Ovary (tissue), 9 donors: Measurements from ENCODE around the gene SPTSSB. TPM values are rescaled to one million over a fixed set of nuclear protein-coding genes. Genes with fewer than 3 reads are reported as not detected.

ENCODE experiments used
- DNase-seq, 5 donors: peaks; one replicate each; pipeline ENCODE4 v3.0.0-alpha.2; 2019 to 2020
- H3K27ac ChIP-seq, 2 donors: fragments of 200-600 bp; one replicate each; pipeline versions ENCODE4 v1.5.1 to v1.8.0; 2019 to 2022
- H3K27me3 ChIP-seq: fragments of 200-600 bp; one replicate; pipeline ENCODE4 v1.8.0; 2022
- H3K36me3 ChIP-seq: fragments of 200-600 bp; sonication (generic); one replicate; pipeline ENCODE4 v1.5.1; 2019
- H3K4me1 ChIP-seq: one replicate; pipeline ENCODE4 v1.8.1; 2013; ENCODE audit warnings: mild to moderate bottlenecking, moderate library complexity; ENCODE audit not compliant: insufficient read depth
- H3K4me3 ChIP-seq: fragments of 200-600 bp; sonication (generic); one replicate; pipeline ENCODE4 v1.5.1; 2017
- H3K9me3 ChIP-seq, 2 donors: fragments of 200-600 bp in 1 of 2; sonication (generic) in 1 of 2; one replicate each; pipeline versions ENCODE4 v1.5.1 to v1.8.1; 2013 to 2019; ENCODE audit warnings: mild to moderate bottlenecking in 1 of 2, moderate library complexity in 1 of 2
- CTCF ChIP-seq, 3 donors: fragments of 450-650 bp in 2 of 3; fragments of 200-600 bp in 1 of 3; IDR thresholded peaks; one replicate each; pipeline versions ENCODE4 v1.5.1 to v1.8.0; 2016 to 2022; ENCODE audit warnings: antibody characterized with exemption in 3 of 3, mild to moderate bottlenecking in 1 of 3
- EP300 ChIP-seq: sonication (generic); formaldehyde crosslinking; IDR thresholded peaks from one replicate; pipeline ENCODE4 v1.6.1; 2017; ENCODE audit warnings: antibody characterized with exemption
- POLR2A ChIP-seq: fragments of 450-650 bp; IDR thresholded peaks from one replicate; pipeline ENCODE4 v1.6.1; 2017; ENCODE audit warnings: antibody characterized with exemption, mild to moderate bottlenecking, moderate library complexity
- WGBS, 3 donors: extraction: QIAGEN DNeasy Blood & Tissue Kit in 1 of 3; methylation state at CpG; one replicate each; pipeline versions ENCODE4 v1.1.5 to v1.1.7; 2013 to 2017; 5-methylcytosine and 5-hydroxymethylcytosine counted together
- intact Hi-C, 4 donors: fragments of 100-400 bp; cut with DNase I; formaldehyde crosslinking; loops; one replicate each; pipeline versions ENCODE4 v1.11.0 to v1.15.1; 2022 to 2023
- polyA plus RNA-seq, 2 donors: library from polyadenylated mRNA; stranded (reverse); fragments of 200-250 nt in 1 of 2; fragments of 350-450 nt in 1 of 2; fragmentation: Illumina TruSeq in 1 of 2; extraction: RNeasy Lipid Tissue Mini Kit (QIAGEN cat#74804) in 1 of 2; gene quantifications; one replicate each; pipeline ENCODE4 v1.2.3, GENCODE V29; 2013 to 2014
- total RNA-seq, 7 donors: library from RNA; depleted of rRNA in 2 of 7; stranded (reverse); fragments of >200 nt in 2 of 7; fragmentation: NEBNext Ultra II Directional in 3 of 7; extraction: Animal tissue kit (Norgen Biotek cat#: 25700) in 3 of 7; gene quantifications; one replicate each; pipeline versions ENCODE4 v1.1.0 to v1.2.4, GENCODE V29; 2016 to 2023
- donor health status: DM: no; HTN: no; CAD: no; lungs with moderate emphysema.
- donor health status: DM: no; HTN: no; CAD: no.
- donor health status: Bipolar disorder and iron deficiency.
- donor health status: DM: yes; HTN: yes; CAD: no.
- donor health status: DM: no; HTN: no; CAD: no.
- donor health status: DM: yes; HTN: yes; CAD: no.

Gene SPTSSB
- total and polyA plus RNA-seq, 9 donors, result 0.07 to 2.5 (median 0.46) TPM; not detected in 4

DNA sequence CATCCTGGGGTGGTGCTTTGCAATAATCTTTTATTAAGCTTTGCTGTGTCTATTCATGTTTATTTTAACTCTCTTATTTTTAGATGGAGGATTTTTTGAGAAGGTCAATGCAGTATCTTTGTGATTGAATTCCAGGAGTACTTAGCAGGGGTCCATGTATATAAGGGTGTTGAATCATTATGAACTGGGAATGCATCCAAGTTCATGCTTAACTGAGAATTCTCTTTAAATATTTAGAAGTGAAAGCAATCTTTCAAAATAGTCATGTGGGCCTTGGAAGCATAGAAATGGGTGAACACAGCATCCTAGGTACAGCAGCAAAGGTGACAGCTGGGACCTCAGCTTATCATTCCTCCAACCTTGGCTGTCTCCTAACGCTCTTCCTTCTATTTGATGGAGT lies 27.3 kb downstream of the SPTSSB start:
- H3K36me3 ChIP-seq, result no peaks in the 10 kb centered on the region
- H3K9me3 ChIP-seq, result no peaks in the 10 kb centered on the region
- H3K27ac ChIP-seq, result no peak overlapping the region
- no peak for DNase-seq
- H3K4me3 ChIP-seq, result no peak overlapping the region
- intact Hi-C loops, result no loop called here
- no peaks in the 10 kb centered on the region for H3K4me1 ChIP-seq
- no peaks in the 10 kb centered on the region for H3K27me3 ChIP-seq
- 59 to 85% (median 81%) methylated on average over 1 of the region's 1 CpG for WGBS, 3 donors
- TF ChIP-seq POLR2A (no peak), CTCF (IDR thresholded peaks at IDR 0.05) (no peak), EP300 (no peak)

GRCh38 chr3:161343540-161343939 lies 27.8 kb downstream of the SPTSSB start:
- Histone ChIP-seq H3K4me1 (no peaks in the 10 kb centered on the region), H3K27me3 (no peaks in the 10 kb centered on the region), H3K4me3 (no peak overlapping the region), H3K36me3 (no peaks in the 10 kb centered on the region), H3K27ac (no peak overlapping the region), H3K9me3 (no peaks in the 10 kb centered on the region)
- no peak for DNase-seq
- WGBS, 3 donors, result 34 to 57% (median 45%) methylated on average over 3 of the region's 3 CpGs
- intact Hi-C loops, result no loop called here
- TF ChIP-seq POLR2A (no peak), CTCF (IDR thresholded peaks at IDR 0.05) (no peak), EP300 (no peak)

GRCh38 chr3:161342629-161343028 lies 28.7 kb downstream of the SPTSSB start:
- H3K27me3 ChIP-seq, result no peaks in the 10 kb centered on the region
- no peak overlapping the region for H3K27ac ChIP-seq
- H3K4me1 ChIP-seq, result no peaks in the 10 kb centered on the region
- H3K4me3 ChIP-seq, result no peak overlapping the region
- H3K9me3 ChIP-seq, result no peaks in the 10 kb centered on the region
- no peaks in the 10 kb centered on the region for H3K36me3 ChIP-seq
- TF ChIP-seq EP300, result no peak
- DNase-seq, result no peak
- 53 to 64% (median 57%) methylated on average over 3 of the region's 3 CpGs for WGBS, 3 donors
- intact Hi-C loops, result no loop called here

GRCh38 chr3:161339517-161340500 lies 31.5 kb downstream of the SPTSSB start:
- no peak overlapping the region for H3K4me3 ChIP-seq
- 29 to 41% (median 34%) methylated on average over 4 of the region's 4 CpGs for WGBS, 3 donors
- DNase-seq, result no peak
- TF ChIP-seq EP300 (no peak), POLR2A (no peak), CTCF (IDR thresholded peaks at IDR 0.05) (no peak)
- H3K27ac ChIP-seq, result no peak overlapping the region
- H3K27me3 ChIP-seq, result no peaks in the 10 kb centered on the region
- H3K36me3 ChIP-seq, result no peaks in the 10 kb centered on the region
- intact Hi-C loops, result no loop called here
- no peaks in the 10 kb centered on the region for H3K9me3 ChIP-seq
- no peaks in the 10 kb centered on the region for H3K4me1 ChIP-seq

DNA sequence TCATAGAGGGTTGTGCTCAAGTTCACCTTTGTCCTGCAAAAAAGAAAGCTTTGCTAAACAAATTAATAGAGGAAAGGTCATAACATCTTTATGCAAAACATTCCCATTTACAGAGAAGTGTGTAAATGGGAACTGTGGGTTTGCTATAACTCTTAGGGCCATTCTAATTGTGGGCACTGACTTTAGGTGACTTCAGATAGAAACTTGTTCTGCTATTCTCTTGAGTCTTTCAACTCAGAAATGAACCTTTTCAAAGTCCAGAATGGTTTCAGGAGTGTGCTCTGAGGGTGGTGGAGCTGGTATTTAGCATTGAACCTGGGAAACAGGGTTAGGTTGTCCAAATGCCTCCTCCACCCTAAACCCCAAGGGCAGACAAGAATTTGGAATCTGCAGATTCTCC lies 34.0 kb downstream of the SPTSSB start:
- TF ChIP-seq EP300 (no peak), CTCF (IDR thresholded peaks at IDR 0.05) (no peak), POLR2A (no peak)
- no peaks in the 10 kb centered on the region for H3K9me3 ChIP-seq
- intact Hi-C loops, result no loop called here

More for the DNA sequence above, 34.0 kb downstream of the SPTSSB start:
- no peak overlapping the region for H3K27ac ChIP-seq
- no peaks in the 10 kb centered on the region for H3K36me3 ChIP-seq
- no peaks in the 10 kb centered on the region for H3K4me1 ChIP-seq
- no peak for DNase-seq
- no peaks in the 10 kb centered on the region for H3K27me3 ChIP-seq
- no peak overlapping the region for H3K4me3 ChIP-seq
